HepG2 (cell line): Measurements from ENCODE around the gene SLC6A12. TPM values are rescaled to one million over a fixed set of nuclear protein-coding genes. Genes with fewer than 3 reads are reported as not detected.

ENCODE experiments used
- ATAC-seq: fragments of 200-7000 bp; cut with Tn5 transposase; 3 replicates; pipeline ENCODE4 v1.9.1; 2020; ENCODE audit warnings: mild to moderate bottlenecking, moderate library complexity
- BruUV-seq: library from RNA; stranded (reverse); fragments of 400-500 nt; replicated peaks from 2 replicates; lab custom pipeline; 2021; lab: Mats Ljungman, UMichigan
- CTCF ChIA-PET: fragments of 300-600 bp; formaldehyde crosslinking; extraction: SDS; loops from one replicate; lab custom pipeline; 2021; ENCODE audit warnings: low total read pairs, inconsistent platforms, low intra/inter-chr PET ratio; lab: Yijun Ruan, JAX
- POLR2A ChIA-PET: fragments of 350-600 bp; sonication (Branson Sonifier 250); formaldehyde crosslinking; loops from one replicate; lab custom pipeline; 2020; ENCODE audit warnings: antibody characterized with exemption, inconsistent platforms; lab: Yijun Ruan, JAX
- DNase-seq: peaks from one replicate; pipeline ENCODE4 v3.0.0-alpha.2; 2015; ENCODE audit warnings: low spot score
- FAIRE-seq: peaks from 3 replicates; lab custom pipeline; 2011; peaks lifted over from hg19 to GRCh38; lab: Jason Lieb, UNC
- H2AFZ ChIP-seq: one replicate; pipeline ENCODE4 v1.6.1; 2011; ENCODE audit warnings: low read length, inconsistent platforms
- H3K27ac ChIP-seq: fragments of 300-600 bp; 3 replicates; pipeline ENCODE4 v1.8.0; 2011; ENCODE audit warnings: mixed run types, mild to moderate bottlenecking, mixed read lengths, low read length, inconsistent platforms; ENCODE audit not compliant: insufficient read depth; ENCODE audit errors: extremely low read length
- H3K27me3 ChIP-seq, 2 experiments: fragments of 200-600 bp in 1 of 2; 2 replicates in 1 of 2; 3 replicates in 1 of 2; pipeline versions ENCODE4 v1.6.0 to v1.8.0; 2011; ENCODE audit warnings: low read length in 2 of 2, mild to moderate bottlenecking in 2 of 2, moderate library complexity in 2 of 2, inconsistent platforms in 1 of 2; ENCODE audit not compliant: insufficient read depth in 2 of 2, control insufficient read depth in 1 of 2
- H3K36me3 ChIP-seq, 2 experiments: fragments of 200-600 bp in 1 of 2; replicated peaks in 1 of 2; 2 replicates in 1 of 2; 3 replicates in 1 of 2; pipeline versions ENCODE4 v1.5.1 to v1.8.0; 2011; ENCODE audit warnings: low read length in 2 of 2, inconsistent platforms in 1 of 2; ENCODE audit not compliant: insufficient read depth in 2 of 2, control insufficient read depth in 1 of 2
- H3K4me1 ChIP-seq: 2 replicates; pipeline ENCODE4 v1.5.1; 2012; ENCODE audit warnings: low read length, inconsistent platforms; ENCODE audit not compliant: insufficient read depth
- H3K4me2 ChIP-seq: 2 replicates; pipeline ENCODE4 v1.6.0; 2011; ENCODE audit warnings: low read depth, low read length, inconsistent platforms
- H3K4me3 ChIP-seq, 3 experiments: fragments of 200-600 bp in 1 of 3; sonication (generic), shearing (Covaris generic) in 1 of 3; replicated peaks in 1 of 3; 2 replicates each; pipeline ENCODE4 v1.5.1; 2011 to 2016; ENCODE audit warnings: low read length in 3 of 3, inconsistent platforms in 2 of 3, low read depth in 2 of 3, mild to moderate bottlenecking in 2 of 3, control low read depth in 1 of 3, mixed read lengths in 1 of 3; ENCODE audit not compliant: insufficient read depth in 1 of 3
- H3K79me2 ChIP-seq: one replicate; pipeline ENCODE4 v1.6.1; 2011; ENCODE audit warnings: low read length, inconsistent platforms; ENCODE audit not compliant: insufficient read depth
- H3K9ac ChIP-seq: 2 replicates; pipeline ENCODE4 v1.6.0; 2011; ENCODE audit warnings: mild to moderate bottlenecking, low read depth, low read length, inconsistent platforms; ENCODE audit not compliant: insufficient read depth
- H3K9me3 ChIP-seq: 2 replicates; pipeline ENCODE4 v1.5.1; 2012; ENCODE audit warnings: mild to moderate bottlenecking, low read length
- H4K20me1 ChIP-seq: 2 replicates; pipeline ENCODE4 v1.6.0; 2011; ENCODE audit warnings: inconsistent platforms, mild to moderate bottlenecking, low read length, moderate library complexity; ENCODE audit not compliant: insufficient read depth
- CBX2 ChIP-seq, 2 experiments: fragments of 200-600 bp in 1 of 2; sonication (generic); formaldehyde crosslinking in 1 of 2; IDR thresholded peaks; 2 replicates each; pipeline versions ENCODE4 v1.7.0 to v1.8.1; 2018 to 2022; ENCODE audit warnings: low read depth in 2 of 2, low read length in 1 of 2, mild to moderate bottlenecking in 1 of 2, missing genetic modification reagents in 1 of 2
- DDIT3 ChIP-seq: sonication (generic); formaldehyde crosslinking; IDR thresholded peaks from 2 replicates; pipeline ENCODE4 v1.4.0; 2020; ENCODE audit warnings: mild to moderate bottlenecking, missing genetic modification reagents
- DNMT3B ChIP-seq: conservative IDR thresholded peaks from 2 replicates; pipeline ENCODE4 v1.6.1; 2016; ENCODE audit warnings: missing biosample characterization, control low read depth
- IKZF1 ChIP-seq: fragments of 450-650 bp; IDR thresholded peaks from 2 replicates; pipeline ENCODE4 v1.7.1; 2016
- JUNB ChIP-seq: sonication (generic); formaldehyde crosslinking; IDR thresholded peaks from 2 replicates; pipeline ENCODE4 v1.8.0; 2022; ENCODE audit warnings: missing genetic modification reagents, mild to moderate bottlenecking, borderline replicate concordance
- KDM5B ChIP-seq: sonication (generic); formaldehyde crosslinking; IDR thresholded peaks from 2 replicates; pipeline ENCODE4 v1.4.0; 2020; ENCODE audit warnings: missing genetic modification reagents, mild to moderate bottlenecking, borderline replicate concordance
- KDM6A ChIP-seq: IDR thresholded peaks from 2 replicates; pipeline ENCODE4 v1.6.1; 2016; ENCODE audit warnings: low read depth
- NCOA1 ChIP-seq: sonication (generic); formaldehyde crosslinking; IDR thresholded peaks from 2 replicates; pipeline ENCODE4 v1.9.0; 2021; ENCODE audit warnings: missing genetic modification reagents
- RCOR2 ChIP-seq: IDR thresholded peaks from 2 replicates; pipeline ENCODE4 v1.6.1; 2016; ENCODE audit warnings: missing biosample characterization, missing genetic modification reagents
- RFXANK ChIP-seq: IDR thresholded peaks from 2 replicates; pipeline ENCODE4 v1.6.1; 2016
- ZBTB34 ChIP-seq: sonication (generic); formaldehyde crosslinking; IDR thresholded peaks from 2 replicates; pipeline ENCODE4 v1.8.0; 2022; ENCODE audit warnings: mild to moderate bottlenecking, missing genetic modification reagents
- ZFP37 ChIP-seq: sonication (generic); formaldehyde crosslinking; IDR thresholded peaks from 2 replicates; pipeline ENCODE4 v1.4.0; 2020; ENCODE audit warnings: missing genetic modification reagents, borderline replicate concordance
- ZKSCAN5 ChIP-seq: sonication (generic); formaldehyde crosslinking; IDR thresholded peaks from 2 replicates; pipeline ENCODE4 v1.5.1; 2020; ENCODE audit warnings: mild to moderate bottlenecking, missing genetic modification reagents
- ZNF143 ChIP-seq: sonication (generic); formaldehyde crosslinking; IDR thresholded peaks from 2 replicates; pipeline ENCODE4 v1.4.0; 2020; ENCODE audit warnings: missing genetic modification reagents
- ZNF264 ChIP-seq: sonication (generic); formaldehyde crosslinking; IDR thresholded peaks from 2 replicates; pipeline ENCODE4 v1.4.0; 2020; ENCODE audit warnings: missing genetic modification reagents
- ZNF44 ChIP-seq: sonication (generic); formaldehyde crosslinking; IDR thresholded peaks from 2 replicates; pipeline ENCODE4 v1.5.1; 2020; ENCODE audit warnings: mild to moderate bottlenecking, missing genetic modification reagents
- ZNF567 ChIP-seq: sonication (generic); formaldehyde crosslinking; IDR thresholded peaks from 2 replicates; pipeline ENCODE4 v1.8.1; 2023; ENCODE audit warnings: mild to moderate bottlenecking, missing genetic modification reagents, borderline replicate concordance
- WGBS: methylation state at CpG from one replicate; pipeline ENCODE4 v1.1.6; 2017; ENCODE audit warnings: low lambda C conversion rate; 5-methylcytosine and 5-hydroxymethylcytosine counted together
- in situ Hi-C: cut with HindIII; loops from 2 replicates; pipeline ENCODE4 v1.10.0; 2017; ENCODE audit warnings: low pct_unique_long_range_greater_than_20kb; ENCODE audit not compliant: extremely low pct_ligation_motif_present
- intact Hi-C: fragments of 100-400 bp; cut with micrococcal nuclease; formaldehyde crosslinking; loops from one replicate; pipeline ENCODE4 v1.10.0; 2022; ENCODE audit not compliant: unreplicated experiment
- polyA plus RNA-seq, 8 experiments: library from polyadenylated mRNA; depleted of rRNA in 3 of 8; stranded (reverse) in 7 of 8; unstranded in 1 of 8; fragments of >200 nt; fragmentation: Illumina TruSeq in 4 of 8; extraction: Trizol in 4 of 8; gene quantifications; 2 replicates each; pipeline versions ENCODE4 v1.2.1 to v1.2.3, GENCODE V29; 2011 to 2016; ENCODE audit warnings: low read depth in 4 of 8, missing spikeins in 1 of 8, mixed read lengths in 1 of 8; ENCODE audit not compliant: insufficient read depth in 1 of 8
- total RNA-seq, 5 experiments: library from RNA; depleted of rRNA; stranded (reverse); fragments of >200 nt; fragmentation: Illumina TruSeq; extraction: Trizol; gene quantifications; 2 replicates each; pipeline ENCODE4 v1.2.3, GENCODE V29; 2016; ENCODE audit warnings: low read depth in 1 of 5
- TF ChIP-seq, protein P1 (sequence below): sonication (generic); formaldehyde crosslinking; conservative IDR thresholded peaks from 2 replicates; pipeline ENCODE4 v1.8.0; 2022; ENCODE audit warnings: missing genetic modification reagents
- TF ChIP-seq, protein P2 (sequence below): sonication (generic); formaldehyde crosslinking; conservative IDR thresholded peaks from 2 replicates; pipeline ENCODE4 v1.8.0; 2022; ENCODE audit warnings: mild to moderate bottlenecking, moderate library complexity, missing genetic modification reagents

Gene SLC6A12
- total and polyA plus RNA-seq, 2 of the 13 experiments (the other 11 are each of a cell fraction or from before 2014, with no cell fraction given) = 3.7 to 18.8 TPM

- TF ChIP-seq ZBTB34 (CRISPR knock-in tag) = no peak
Observed at GRCh38 chr12:234891-235415, 21.0 kb upstream of the SLC6A12 start (continued).

GRCh38 chr12:234019-234418 lies 20.1 kb upstream of the SLC6A12 start:
- no peak overlapping the region for H3K4me3 ChIP-seq
- DNase-seq (no peak), FAIRE-seq (no peak), ATAC-seq (no peak)
- H3K27me3 ChIP-seq = peaks cover 1 to 4% of the 10 kb centered on the region in 2 experiments; a peak in 3 of 5 replicates
- CTCF ChIA-PET = no interaction called here
- H4K20me1 ChIP-seq = no peaks in the 10 kb centered on the region
- TF ChIP-seq KDM6A (CRISPR knock-in tag) (no peak), ZNF143 (CRISPR knock-in tag) (no peak), RCOR2 (no peak), CBX2 (IDR thresholded peaks at IDR 0.05; ENCODE audit: low read depth, low read length) (no peak), CBX2 (CRISPR knock-in tag; IDR thresholded peaks at IDR 0.05; ENCODE audit: low read depth) (no peak), KDM5B (no peak), ZNF264 (CRISPR knock-in tag) (no peak), ZNF44 (no peak), DNMT3B (no peak), ZFP37 (no peak), DDIT3 (no peak), IKZF1 (no peak), RFXANK (CRISPR knock-in tag) (no peak), JUNB (CRISPR knock-in tag) (no peak), ZNF567 (CRISPR knock-in tag) (no peak), ZKSCAN5 (CRISPR knock-in tag) (no peak), NCOA1 (no peak)
- TF ChIP-seq, protein P1, sequence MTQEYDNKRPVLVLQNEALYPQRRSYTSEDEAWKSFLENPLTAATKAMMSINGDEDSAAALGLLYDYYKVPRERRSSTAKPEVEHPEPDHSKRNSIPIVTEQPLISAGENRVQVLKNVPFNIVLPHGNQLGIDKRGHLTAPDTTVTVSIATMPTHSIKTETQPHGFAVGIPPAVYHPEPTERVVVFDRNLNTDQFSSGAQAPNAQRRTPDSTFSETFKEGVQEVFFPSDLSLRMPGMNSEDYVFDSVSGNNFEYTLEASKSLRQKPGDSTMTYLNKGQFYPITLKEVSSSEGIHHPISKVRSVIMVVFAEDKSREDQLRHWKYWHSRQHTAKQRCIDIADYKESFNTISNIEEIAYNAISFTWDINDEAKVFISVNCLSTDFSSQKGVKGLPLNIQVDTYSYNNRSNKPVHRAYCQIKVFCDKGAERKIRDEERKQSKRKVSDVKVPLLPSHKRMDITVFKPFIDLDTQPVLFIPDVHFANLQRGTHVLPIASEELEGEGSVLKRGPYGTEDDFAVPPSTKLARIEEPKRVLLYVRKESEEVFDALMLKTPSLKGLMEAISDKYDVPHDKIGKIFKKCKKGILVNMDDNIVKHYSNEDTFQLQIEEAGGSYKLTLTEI (CRISPR knock-in tag) = no peak
- TF ChIP-seq, protein P2, sequence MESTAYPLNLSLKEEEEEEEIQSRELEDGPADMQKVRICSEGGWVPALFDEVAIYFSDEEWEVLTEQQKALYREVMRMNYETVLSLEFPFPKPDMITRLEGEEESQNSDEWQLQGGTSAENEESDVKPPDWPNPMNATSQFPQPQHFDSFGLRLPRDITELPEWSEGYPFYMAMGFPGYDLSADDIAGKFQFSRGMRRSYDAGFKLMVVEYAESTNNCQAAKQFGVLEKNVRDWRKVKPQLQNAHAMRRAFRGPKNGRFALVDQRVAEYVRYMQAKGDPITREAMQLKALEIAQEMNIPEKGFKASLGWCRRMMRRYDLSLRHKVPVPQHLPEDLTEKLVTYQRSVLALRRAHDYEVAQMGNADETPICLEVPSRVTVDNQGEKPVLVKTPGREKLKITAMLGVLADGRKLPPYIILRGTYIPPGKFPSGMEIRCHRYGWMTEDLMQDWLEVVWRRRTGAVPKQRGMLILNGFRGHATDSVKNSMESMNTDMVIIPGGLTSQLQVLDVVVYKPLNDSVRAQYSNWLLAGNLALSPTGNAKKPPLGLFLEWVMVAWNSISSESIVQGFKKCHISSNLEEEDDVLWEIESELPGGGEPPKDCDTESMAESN (CRISPR knock-in tag) = no peak
- POLR2A ChIA-PET = no interaction called here
- peaks cover 4% of the 10 kb centered on the region; the same call in 1 of the 2 replicates for H3K9me3 ChIP-seq
- H3K4me1 ChIP-seq = peaks cover 60% of the 10 kb centered on the region
- BruUV-seq = no TSS peak
- no peak overlapping the region for H3K9ac ChIP-seq
- intact Hi-C loops = no loop called here
- no peak overlapping the region for H2AFZ ChIP-seq
- no peak overlapping the region for H3K27ac ChIP-seq
- H3K4me2 ChIP-seq = no peak overlapping the region
- no peaks in the 10 kb centered on the region for H3K36me3 ChIP-seq
- WGBS = 77% methylated on average over 7 of the region's 7 CpGs
- H3K79me2 ChIP-seq = no peaks in the 10 kb centered on the region
- in situ Hi-C loops = no loop called here
